ENCODE data around the gene EEF1AKMT1.

EEF1AKMT1 gene

GRCh38 chr13:20717581-20718542 is 55.9 kb downstream of the EEF1AKMT1 start:
- no peak for DNase-seq (ENCODE audit: extremely low spot score)
- POLR2A ChIA-PET: no interaction called here
- TF ChIP-seq FOXM1 (IDR thresholded peaks at IDR 0.05; ENCODE audit: borderline replicate concordance) (no peak), NFRKB (IDR thresholded peaks at IDR 0.05) (no peak), SUZ12 (IDR thresholded peaks at IDR 0.05) (no peak), ARNT (IDR thresholded peaks at IDR 0.05) (no peak), SP1 (IDR thresholded peaks at IDR 0.05) (no peak), L3MBTL2 (conservative IDR thresholded peaks at IDR 0.05) (no peak), TARDBP (IDR thresholded peaks at IDR 0.05) (no peak), FOXK2 (IDR thresholded peaks at IDR 0.05) (no peak), BHLHE40 (IDR thresholded peaks at IDR 0.05; ENCODE audit: borderline replicate concordance) (no peak), ZNF384 (IDR thresholded peaks at IDR 0.05) (no peak), CTBP1 (IDR thresholded peaks at IDR 0.05; ENCODE audit: borderline replicate concordance) (no peak), ELF4 (IDR thresholded peaks at IDR 0.05) (no peak), PKNOX1 (IDR thresholded peaks at IDR 0.05) (no peak), LEF1 (IDR thresholded peaks at IDR 0.05; ENCODE audit: borderline replicate concordance) (no peak), HDGF (IDR thresholded peaks at IDR 0.05; ENCODE audit: borderline replicate concordance) (no peak), FOXA1 (IDR thresholded peaks at IDR 0.05) (no peak)
- CTCF ChIA-PET: no interaction called here

- TF ChIP-seq BHLHE40 (IDR thresholded peaks at IDR 0.05; ENCODE audit: borderline replicate concordance): no peak
- no peak for TF ChIP-seq FOXK2 (IDR thresholded peaks at IDR 0.05)
- TF ChIP-seq PKNOX1 (IDR thresholded peaks at IDR 0.05): no peak
- TF ChIP-seq TARDBP (IDR thresholded peaks at IDR 0.05): no peak
- TF ChIP-seq CTBP1 (IDR thresholded peaks at IDR 0.05; ENCODE audit: borderline replicate concordance): no peak
- no peak for TF ChIP-seq FOXA1 (IDR thresholded peaks at IDR 0.05)
- no peak for TF ChIP-seq FOXM1 (IDR thresholded peaks at IDR 0.05; ENCODE audit: borderline replicate concordance)
- no peak for TF ChIP-seq LEF1 (IDR thresholded peaks at IDR 0.05; ENCODE audit: borderline replicate concordance)
- TF ChIP-seq ARNT (IDR thresholded peaks at IDR 0.05): no peak
- TF ChIP-seq SP1 (IDR thresholded peaks at IDR 0.05): no peak
- TF ChIP-seq ZNF384 (IDR thresholded peaks at IDR 0.05): no peak
- no peak for TF ChIP-seq HDGF (IDR thresholded peaks at IDR 0.05; ENCODE audit: borderline replicate concordance)
- no peak for TF ChIP-seq L3MBTL2 (conservative IDR thresholded peaks at IDR 0.05)
- TF ChIP-seq SUZ12 (IDR thresholded peaks at IDR 0.05): no peak
- TF ChIP-seq ELF4 (IDR thresholded peaks at IDR 0.05): no peak
- TF ChIP-seq NFRKB (IDR thresholded peaks at IDR 0.05): no peak
Observed at GRCh38 chr13:20716951-20717350, 56.8 kb downstream of the EEF1AKMT1 start.

GRCh38 chr13:20715330-20715712 is 58.4 kb downstream of the EEF1AKMT1 start:
- ChIA-PET CTCF (interaction anchor here (1.3 kb wide), 1 partner anchor 8 kb away, joined by 3 read pairs; no protein-coding TSS in a partner anchor), POLR2A (no interaction called here)
- no peak for DNase-seq (ENCODE audit: extremely low spot score)
- TF ChIP-seq ARNT (IDR thresholded peaks at IDR 0.05) (no peak), FOXM1 (IDR thresholded peaks at IDR 0.05; ENCODE audit: borderline replicate concordance) (no peak), TARDBP (IDR thresholded peaks at IDR 0.05) (no peak), SP1 (IDR thresholded peaks at IDR 0.05) (no peak), SUZ12 (IDR thresholded peaks at IDR 0.05) (no peak), NFRKB (IDR thresholded peaks at IDR 0.05) (no peak), BHLHE40 (IDR thresholded peaks at IDR 0.05; ENCODE audit: borderline replicate concordance) (no peak), CTBP1 (IDR thresholded peaks at IDR 0.05; ENCODE audit: borderline replicate concordance) (no peak), FOXA1 (IDR thresholded peaks at IDR 0.05) (no peak)

More at GRCh38 chr13:20716951-20717350, 56.8 kb downstream of the EEF1AKMT1 start:
- no peak for DNase-seq (ENCODE audit: extremely low spot score)
- CTCF ChIA-PET: interaction anchor here (0.6 kb wide), 1 partner anchor 670 kb away, joined by 3 read pairs; no protein-coding TSS in a partner anchor
- POLR2A ChIA-PET: no interaction called here

- no peak for DNase-seq (ENCODE audit: extremely low spot score)
- POLR2A ChIA-PET: no interaction called here
- no peak for TF ChIP-seq FOXA1 (IDR thresholded peaks at IDR 0.05)
- TF ChIP-seq L3MBTL2 (conservative IDR thresholded peaks at IDR 0.05): no peak
- no peak for TF ChIP-seq PKNOX1 (IDR thresholded peaks at IDR 0.05)
- no peak for TF ChIP-seq ARNT (IDR thresholded peaks at IDR 0.05)
- TF ChIP-seq FOXK2 (IDR thresholded peaks at IDR 0.05): no peak
- no peak for TF ChIP-seq BHLHE40 (IDR thresholded peaks at IDR 0.05; ENCODE audit: borderline replicate concordance)
- TF ChIP-seq ELF4 (IDR thresholded peaks at IDR 0.05): no peak
- TF ChIP-seq NFRKB (IDR thresholded peaks at IDR 0.05): no peak
- no peak for TF ChIP-seq SUZ12 (IDR thresholded peaks at IDR 0.05)
Observed at GRCh38 chr13:20714563-20715329, 59.0 kb downstream of the EEF1AKMT1 start.

GRCh38 chr13:20714161-20714560 is 59.6 kb downstream of the EEF1AKMT1 start:
- CTCF ChIA-PET: interaction anchor here (1.3 kb wide), 1 partner anchor 150 kb away, joined by 4 read pairs; no protein-coding TSS in a partner anchor
- no peak for DNase-seq (ENCODE audit: extremely low spot score)
- TF ChIP-seq ARNT (IDR thresholded peaks at IDR 0.05): no peak
- no peak for TF ChIP-seq CTBP1 (IDR thresholded peaks at IDR 0.05; ENCODE audit: borderline replicate concordance)
- TF ChIP-seq SP1 (IDR thresholded peaks at IDR 0.05): no peak
- no peak for TF ChIP-seq NFRKB (IDR thresholded peaks at IDR 0.05)
- no peak for TF ChIP-seq FOXA1 (IDR thresholded peaks at IDR 0.05)
- no peak for TF ChIP-seq HDGF (IDR thresholded peaks at IDR 0.05; ENCODE audit: borderline replicate concordance)
- POLR2A ChIA-PET: no interaction called here

More at GRCh38 chr13:20714563-20715329, 59.0 kb downstream of the EEF1AKMT1 start:
- CTCF ChIA-PET: interaction anchor here (1.3 kb wide), 2 partner anchors 9 to 151 kb away, joined by 3 to 4 read pairs; no protein-coding TSS in a partner anchor
